ENCODE data around the gene PRPH.
A peak's percentile ranks its signal among the peaks of the same experiment; 100 is the strongest.
"Not testable (repeated sequence)": the region's sequence is repeated elsewhere in the genome, so short reads cannot be mapped to it uniquely, and the experiment has no call there.

Gene PRPH

DNA sequence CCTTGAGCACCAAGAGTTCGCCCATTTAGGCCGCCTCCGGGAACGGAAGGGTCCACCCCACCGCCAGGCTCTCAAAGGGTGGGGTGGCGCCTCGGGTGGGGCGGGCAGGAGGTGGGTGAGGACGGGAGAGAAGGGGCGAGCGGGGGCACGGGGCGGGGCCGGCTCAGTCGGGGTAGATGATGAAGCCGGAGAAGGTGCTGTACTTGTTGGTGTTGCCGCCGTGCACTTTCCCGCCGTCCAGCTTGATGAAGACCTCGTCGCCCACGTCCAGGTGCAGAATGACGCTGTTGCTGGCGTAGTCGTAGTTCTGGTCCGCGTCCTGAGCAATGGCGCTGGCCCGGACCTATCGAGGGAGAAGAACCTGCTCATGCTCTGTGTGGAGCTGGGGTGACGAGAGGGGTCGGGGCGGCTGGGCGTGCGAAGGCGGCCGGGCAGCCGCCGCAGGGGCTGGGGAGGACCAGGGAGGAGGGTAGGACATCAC, 38.0 kb downstream of the PRPH start:
- DNase-seq (ENCODE audit: low read depth, low spot score), result no peak
- ChIA-PET POLR2A (no interaction called here), CTCF (interaction anchor here (0.7 to 12.8 kb wide), 12 partner anchors 9 to 255 kb away, joined by 3 to 424 read pairs (median 16); partner anchors contain the start of genes DNAJC22 and TROAP)
- peak overlapping the region; percentile 18; the same call in 1 of the 2 replicates for H3K4me3 ChIP-seq (ENCODE audit: low read depth, low read length)
- TF ChIP-seq CTCF (IDR thresholded peaks at IDR 0.05; ENCODE audit: insufficient read depth, low read length, missing control alignments), result no peak

- CTCF ChIA-PET, result interaction anchor here (0.7 to 12.8 kb wide), 8 partner anchors 9 to 247 kb away, joined by 3 to 424 read pairs (median 100); partner anchors contain the start of genes DNAJC22 and TROAP
These were observed 38.8 kb downstream of the PRPH start for GRCh38 chr12:49333778-49334177.

DNA sequence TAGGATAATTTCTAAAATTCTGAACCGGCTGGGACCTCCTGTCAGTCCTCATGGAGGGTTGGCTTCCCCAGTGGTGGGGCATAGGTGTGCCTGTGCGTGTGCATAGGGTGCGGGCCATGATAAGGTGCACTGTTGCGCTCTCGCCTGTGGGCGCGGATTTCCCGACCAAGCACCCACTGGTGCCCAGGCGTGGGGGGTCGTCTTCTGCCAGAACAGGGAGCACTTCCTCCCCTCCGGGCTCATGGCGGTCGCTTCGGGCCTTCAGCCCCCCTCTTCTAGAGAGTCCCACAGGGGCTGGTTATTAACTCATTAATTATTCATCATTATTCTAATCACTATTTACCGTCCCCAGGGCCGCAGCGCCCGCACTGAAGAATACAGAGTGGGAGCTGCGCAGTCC, 39.3 kb downstream of the PRPH start:
- H3K4me3 ChIP-seq (ENCODE audit: low read depth, low read length), result no peak overlapping the region
- ChIA-PET CTCF (interaction anchor here (1.0 to 12.8 kb wide), 6 partner anchors 8 to 180 kb away, joined by 3 to 424 read pairs (median 60); partner anchors contain the start of genes DNAJC22 and TROAP), POLR2A (no interaction called here)
- no peak for TF ChIP-seq CTCF (IDR thresholded peaks at IDR 0.05; ENCODE audit: insufficient read depth, low read length, missing control alignments)
- DNase-seq (ENCODE audit: low read depth, low spot score), result no peak

More at GRCh38 chr12:49333778-49334177, 38.8 kb downstream of the PRPH start:
- POLR2A ChIA-PET; DNase-seq (ENCODE audit: low read depth, low spot score); H3K4me3 ChIP-seq (ENCODE audit: low read depth, low read length): not testable (repeated sequence)

DNA sequence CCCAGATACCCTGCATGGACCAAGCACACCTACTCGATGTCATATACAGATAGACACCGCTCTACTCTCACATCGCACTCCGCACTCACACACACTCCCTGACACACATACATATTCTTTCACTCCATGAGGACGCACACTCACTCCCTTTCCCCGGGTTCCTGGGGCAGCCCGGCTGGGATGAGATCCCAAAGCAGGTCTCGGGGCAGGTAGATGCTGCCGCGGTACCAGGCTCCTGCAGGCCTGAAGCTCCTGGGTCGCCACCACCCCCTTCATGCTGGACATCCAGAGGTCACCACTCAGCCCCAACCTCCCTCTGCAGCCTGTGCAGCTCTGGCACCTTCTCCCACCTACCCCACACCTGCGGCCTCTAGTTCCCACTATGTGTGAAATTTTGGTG, 39.7 kb downstream of the PRPH start:
- no peak for TF ChIP-seq CTCF (IDR thresholded peaks at IDR 0.05; ENCODE audit: insufficient read depth, low read length, missing control alignments)
- CTCF ChIA-PET, result interaction anchor here (1.0 to 12.8 kb wide), 9 partner anchors 8 to 247 kb away, joined by 3 to 424 read pairs (median 13); partner anchors contain the start of genes DNAJC22 and TROAP
- no peak for DNase-seq (ENCODE audit: low read depth, low spot score)
- POLR2A ChIA-PET, result no interaction called here
- no peak overlapping the region for H3K4me3 ChIP-seq (ENCODE audit: low read depth, low read length)

- POLR2A ChIA-PET, result interaction anchor here (1.0 kb wide), 1 partner anchor 13 kb away, joined by 3 read pairs; the partner anchor contains the start of gene TROAP
These were observed 40.4 kb downstream of the PRPH start for GRCh38 chr12:49335118-49335954.

More at GRCh38 chr12:49335118-49335954, 40.4 kb downstream of the PRPH start:
- CTCF ChIA-PET, result interaction anchor here (1.0 to 12.8 kb wide), 11 partner anchors 7 to 246 kb away, joined by 3 to 424 read pairs (median 13); partner anchors contain the start of genes DNAJC22 and TROAP
- H3K4me3 ChIP-seq (ENCODE audit: low read depth, low read length), result no peak overlapping the region
- no peak for TF ChIP-seq CTCF (IDR thresholded peaks at IDR 0.05; ENCODE audit: insufficient read depth, low read length, missing control alignments)
- no peak for DNase-seq (ENCODE audit: low read depth, low spot score)
